ENCODE data around the gene NAPB. TPM values are rescaled to one million over a fixed set of nuclear protein-coding genes. Genes with fewer than 3 reads are reported as not detected.

Gene NAPB
- polyA plus RNA-seq, 1 experiment: 3.8 TPM

DNA sequence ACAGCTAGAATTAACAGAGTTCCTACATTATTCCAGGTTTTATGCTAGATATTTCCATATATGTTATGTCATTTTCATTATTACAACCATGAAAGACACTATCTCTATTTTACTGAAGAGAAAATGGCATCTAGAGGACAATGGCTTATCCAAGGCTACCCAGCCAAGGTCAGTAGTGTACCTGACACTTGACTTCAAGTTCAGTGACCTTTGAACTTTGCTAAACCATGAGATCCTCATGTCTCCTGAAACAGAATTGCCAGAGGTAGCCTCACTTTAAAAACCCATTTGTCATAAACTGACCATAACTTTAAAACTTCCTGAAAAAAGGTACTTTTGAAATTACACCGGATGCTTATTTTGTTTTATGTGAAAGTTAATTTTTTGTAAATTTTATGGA, 14.4 kb downstream of the NAPB start:
- POLR2A ChIA-PET: no interaction called here
- no peaks in the 10 kb centered on the region for H3K36me3 ChIP-seq (ENCODE audit: control insufficient read depth, insufficient read depth, low read length)
- H3K4me3 ChIP-seq (ENCODE audit: low read depth, low read length): no peak overlapping the region
- CTCF ChIA-PET: interaction anchor here (1.0 to 1.2 kb wide), 3 partner anchors 15 to 715 kb away, joined by 3 to 4 read pairs (median 4); partner anchors contain the start of gene NAPB
- H3K27me3 ChIP-seq (ENCODE audit: control insufficient read depth, insufficient read depth, low read length): no peaks in the 10 kb centered on the region
- DNase-seq (ENCODE audit: low read depth): no peak
- TF ChIP-seq, protein P1, sequence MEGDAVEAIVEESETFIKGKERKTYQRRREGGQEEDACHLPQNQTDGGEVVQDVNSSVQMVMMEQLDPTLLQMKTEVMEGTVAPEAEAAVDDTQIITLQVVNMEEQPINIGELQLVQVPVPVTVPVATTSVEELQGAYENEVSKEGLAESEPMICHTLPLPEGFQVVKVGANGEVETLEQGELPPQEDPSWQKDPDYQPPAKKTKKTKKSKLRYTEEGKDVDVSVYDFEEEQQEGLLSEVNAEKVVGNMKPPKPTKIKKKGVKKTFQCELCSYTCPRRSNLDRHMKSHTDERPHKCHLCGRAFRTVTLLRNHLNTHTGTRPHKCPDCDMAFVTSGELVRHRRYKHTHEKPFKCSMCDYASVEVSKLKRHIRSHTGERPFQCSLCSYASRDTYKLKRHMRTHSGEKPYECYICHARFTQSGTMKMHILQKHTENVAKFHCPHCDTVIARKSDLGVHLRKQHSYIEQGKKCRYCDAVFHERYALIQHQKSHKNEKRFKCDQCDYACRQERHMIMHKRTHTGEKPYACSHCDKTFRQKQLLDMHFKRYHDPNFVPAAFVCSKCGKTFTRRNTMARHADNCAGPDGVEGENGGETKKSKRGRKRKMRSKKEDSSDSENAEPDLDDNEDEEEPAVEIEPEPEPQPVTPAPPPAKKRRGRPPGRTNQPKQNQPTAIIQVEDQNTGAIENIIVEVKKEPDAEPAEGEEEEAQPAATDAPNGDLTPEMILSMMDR (IDR thresholded peaks at IDR 0.05; ENCODE audit: insufficient read depth, low read depth, low read length): no peak

DNA sequence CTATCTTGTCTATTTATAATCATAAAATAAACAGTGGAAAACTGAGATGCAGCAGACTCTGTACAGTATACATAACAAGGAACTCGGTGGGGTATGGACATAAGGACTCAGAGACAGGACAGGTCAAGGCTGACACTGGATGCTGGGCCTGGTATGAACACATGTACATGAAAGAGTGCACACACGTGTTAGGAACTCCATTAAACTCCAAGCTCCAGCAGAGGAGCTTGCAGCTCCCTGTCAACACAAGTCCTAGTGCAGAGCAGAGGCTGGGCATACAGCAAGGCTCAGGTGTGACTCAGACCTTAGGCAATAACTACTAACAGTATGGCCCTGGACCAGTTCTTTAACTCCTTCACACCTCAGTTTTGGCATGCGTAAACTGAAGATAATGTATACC, 17.1 kb downstream of the NAPB start:
- H3K27me3 ChIP-seq (ENCODE audit: control insufficient read depth, insufficient read depth, low read length): no peaks in the 10 kb centered on the region
- ChIA-PET POLR2A (no interaction called here), CTCF (interaction anchor here (1.5 kb wide), 1 partner anchor 15 kb away, joined by 4 read pairs; no protein-coding TSS in a partner anchor)
- H3K4me3 ChIP-seq (ENCODE audit: low read depth, low read length): no peak overlapping the region
- TF ChIP-seq, protein P1 (IDR thresholded peaks at IDR 0.05; ENCODE audit: insufficient read depth, low read depth, low read length): no peak
- no peak for DNase-seq (ENCODE audit: low read depth)
- H3K36me3 ChIP-seq (ENCODE audit: control insufficient read depth, insufficient read depth, low read length): peaks cover 1% of the 10 kb centered on the region; the same call in 1 of the 2 replicates

DNA sequence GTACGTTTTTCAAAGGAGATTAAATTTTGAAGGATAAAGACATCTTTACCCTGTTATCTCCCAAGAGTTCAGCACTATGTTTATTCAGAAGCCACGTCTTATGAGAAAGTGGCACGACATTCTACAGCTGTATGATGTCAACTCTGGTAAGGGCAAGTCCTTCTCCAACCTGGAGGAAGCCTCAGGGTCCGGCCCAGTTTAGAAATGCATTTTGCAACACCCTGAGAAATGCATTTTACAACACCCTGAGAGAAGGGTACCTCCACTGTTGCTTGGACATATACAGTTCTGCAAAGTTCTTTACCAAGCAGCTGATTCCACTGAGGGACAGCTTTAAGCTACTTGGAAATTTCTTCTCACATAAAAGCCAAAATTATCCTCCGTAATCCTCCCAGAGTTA, 17.5 kb downstream of the NAPB start:
- TF ChIP-seq, protein P1 (IDR thresholded peaks at IDR 0.05; ENCODE audit: insufficient read depth, low read depth, low read length): no peak
- Histone ChIP-seq H3K36me3 (ENCODE audit: control insufficient read depth, insufficient read depth, low read length) (peaks cover 1% of the 10 kb centered on the region; the same call in 1 of the 2 replicates), H3K27me3 (ENCODE audit: control insufficient read depth, insufficient read depth, low read length) (no peaks in the 10 kb centered on the region), H3K4me3 (ENCODE audit: low read depth, low read length) (no peak overlapping the region)
- ChIA-PET POLR2A (no interaction called here), CTCF (interaction anchor here (1.5 kb wide), 1 partner anchor 15 kb away, joined by 4 read pairs; no protein-coding TSS in a partner anchor)
- no peak for DNase-seq (ENCODE audit: low read depth)

DNA sequence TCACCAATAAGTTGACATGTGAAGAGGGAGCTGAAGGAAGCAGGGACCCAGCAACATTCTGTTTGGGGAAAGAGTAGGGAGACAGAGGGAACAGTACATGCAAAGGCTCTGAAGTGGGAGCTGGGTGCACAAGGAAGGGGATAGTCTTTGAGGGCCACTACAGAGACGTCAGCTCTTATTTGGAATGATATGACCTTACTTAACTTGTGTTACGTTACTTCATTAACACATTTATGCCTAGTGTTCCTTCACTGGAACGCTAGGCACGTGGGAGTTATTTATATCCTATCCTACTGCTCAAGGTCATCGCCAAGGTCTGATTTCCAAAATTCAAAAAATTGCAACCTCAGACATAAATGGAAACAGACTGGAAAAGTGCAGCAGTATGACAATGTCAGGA, 20.2 kb downstream of the NAPB start:
- POLR2A ChIA-PET: no interaction called here

DNA sequence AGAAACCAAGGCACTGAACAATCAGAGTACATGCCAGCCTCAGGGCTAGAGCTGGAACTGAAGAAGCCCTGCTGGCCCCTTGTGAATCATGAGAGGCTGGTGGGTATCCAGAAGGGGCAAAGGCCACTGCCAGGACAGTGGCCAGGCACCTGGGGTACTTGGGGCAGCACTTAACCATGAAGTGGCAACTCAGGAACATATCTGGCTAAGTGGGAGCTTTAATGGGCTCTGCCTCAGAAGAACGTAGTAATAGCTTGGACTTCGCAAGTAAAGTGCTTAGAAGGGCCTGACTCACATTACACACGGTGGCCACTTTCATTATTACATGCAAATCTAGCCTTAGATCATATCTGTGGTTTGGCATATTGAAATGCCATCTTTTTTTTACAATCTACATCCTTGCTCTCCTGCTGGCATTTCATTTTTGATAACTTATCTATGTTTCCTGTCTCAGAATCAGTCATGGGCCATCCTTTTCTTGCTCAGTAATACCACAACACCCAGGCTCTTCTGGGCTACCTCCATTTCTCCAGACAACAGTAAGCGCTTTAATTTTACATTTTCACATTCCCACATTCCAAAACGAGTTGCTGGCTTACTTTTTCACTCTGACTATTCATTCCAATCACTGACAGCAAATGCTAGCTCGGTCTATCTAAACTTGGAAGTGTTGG, 21.6 kb downstream of the NAPB start:
- H3K36me3 ChIP-seq (ENCODE audit: control insufficient read depth, insufficient read depth, low read length): peaks cover 1% of the 10 kb centered on the region; the same call in 1 of the 2 replicates
- TF ChIP-seq, protein P1 (IDR thresholded peaks at IDR 0.05; ENCODE audit: insufficient read depth, low read depth, low read length): no peak
- no peak overlapping the region for H3K4me3 ChIP-seq (ENCODE audit: low read depth, low read length)
- ChIA-PET POLR2A (no interaction called here), CTCF (interaction anchor here (1.3 to 1.4 kb wide), 3 partner anchors 9 to 20 kb away, joined by 3 to 5 read pairs (median 3); no protein-coding TSS in a partner anchor)
- no peak for DNase-seq (ENCODE audit: low read depth)
- no peaks in the 10 kb centered on the region for H3K27me3 ChIP-seq (ENCODE audit: control insufficient read depth, insufficient read depth, low read length)

More for the DNA sequence above, 20.2 kb downstream of the NAPB start:
- H3K27me3 ChIP-seq (ENCODE audit: control insufficient read depth, insufficient read depth, low read length): no peaks in the 10 kb centered on the region
- H3K4me3 ChIP-seq (ENCODE audit: low read depth, low read length): no peak overlapping the region
- CTCF ChIA-PET: interaction anchor here (0.7 to 1.0 kb wide), 2 partner anchors 9 to 20 kb away, joined by 3 read pairs; partner anchors contain the start of gene NAPB
- no peak for DNase-seq (ENCODE audit: low read depth)
- TF ChIP-seq, protein P1 (IDR thresholded peaks at IDR 0.05; ENCODE audit: insufficient read depth, low read depth, low read length): no peak
- H3K36me3 ChIP-seq (ENCODE audit: control insufficient read depth, insufficient read depth, low read length): peaks cover 1% of the 10 kb centered on the region; the same call in 1 of the 2 replicates

Measured in BJ (cell line).